ENCODE measurements around the gene RAP1GAP2. TPM values are rescaled to one million over a fixed set of nuclear protein-coding genes. Genes with fewer than 3 reads are reported as not detected.

Gene RAP1GAP2
- total and polyA plus RNA-seq, 2 of the 8 experiments (the other 6 are each of a cell fraction or from before 2014, with no cell fraction given), result 24.0 to 63.8 TPM

GRCh38 chr17:2926019-2926650 lies 129.9 kb downstream of the RAP1GAP2 start (continued):
- TF ChIP-seq SP2 (IDR thresholded peaks at IDR 0.05; ENCODE audit: low read length) (no peak), GTF2F1 (IDR thresholded peaks at IDR 0.05; ENCODE audit: borderline replicate concordance, low read depth, low read length) (no peak), POU5F1 (IDR thresholded peaks at IDR 0.05; ENCODE audit: low read depth, low read length) (no peak), TCF12 (IDR thresholded peaks at IDR 0.05; ENCODE audit: low read depth, low read length) (no peak), HDAC2 (IDR thresholded peaks at IDR 0.05; ENCODE audit: borderline replicate concordance in 1 of 2, low read depth in 2 of 2, low read length in 2 of 2) (no peak), POLR2AphosphoS5 (IDR thresholded peaks at IDR 0.05; ENCODE audit: low read depth, low read length) (no peak), BRCA1 (IDR thresholded peaks at IDR 0.05; ENCODE audit: low read depth, low read length) (no peak)
- TF ChIP-seq, protein P1, sequence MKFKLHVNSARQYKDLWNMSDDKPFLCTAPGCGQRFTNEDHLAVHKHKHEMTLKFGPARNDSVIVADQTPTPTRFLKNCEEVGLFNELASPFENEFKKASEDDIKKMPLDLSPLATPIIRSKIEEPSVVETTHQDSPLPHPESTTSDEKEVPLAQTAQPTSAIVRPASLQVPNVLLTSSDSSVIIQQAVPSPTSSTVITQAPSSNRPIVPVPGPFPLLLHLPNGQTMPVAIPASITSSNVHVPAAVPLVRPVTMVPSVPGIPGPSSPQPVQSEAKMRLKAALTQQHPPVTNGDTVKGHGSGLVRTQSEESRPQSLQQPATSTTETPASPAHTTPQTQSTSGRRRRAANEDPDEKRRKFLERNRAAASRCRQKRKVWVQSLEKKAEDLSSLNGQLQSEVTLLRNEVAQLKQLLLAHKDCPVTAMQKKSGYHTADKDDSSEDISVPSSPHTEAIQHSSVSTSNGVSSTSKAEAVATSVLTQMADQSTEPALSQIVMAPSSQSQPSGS (IDR thresholded peaks at IDR 0.05; ENCODE audit: low read length), result no peak
